Measurements from ENCODE around the gene MRPL27.

Gene MRPL27

GRCh38 chr17:50382931-50383330 lies 9.9 kb upstream of the MRPL27 start:
- DNase-seq = no peak

DNA sequence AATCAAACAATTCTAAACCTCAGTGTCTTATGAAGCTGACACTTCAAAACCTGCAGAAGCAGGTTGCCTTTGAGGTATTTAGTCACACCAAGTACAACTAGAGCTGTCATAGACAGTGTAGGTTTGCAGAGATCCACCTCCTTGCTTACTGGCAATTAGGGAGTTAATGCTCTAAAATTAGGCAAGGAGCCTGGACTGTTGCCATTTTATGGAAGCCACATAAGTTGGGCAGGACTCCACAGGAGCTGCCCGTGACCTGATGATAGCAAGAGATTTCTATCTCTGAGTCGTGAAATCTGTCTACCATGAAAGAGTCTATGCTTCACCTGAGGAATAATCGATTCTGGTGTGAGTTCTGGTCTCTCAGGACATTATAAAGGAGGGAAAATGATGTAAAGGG lies 8.9 kb upstream of the MRPL27 start:
- DNase-seq = no peak

- no peak for DNase-seq
These were observed 8.4 kb upstream of the MRPL27 start for GRCh38 chr17:50381260-50381815.

- no peak for DNase-seq
These were observed 7.6 kb upstream of the MRPL27 start for GRCh38 chr17:50380369-50381259.

GRCh38 chr17:50379351-50380132 lies 6.6 kb upstream of the MRPL27 start:
- DNase-seq = no peak

DNA sequence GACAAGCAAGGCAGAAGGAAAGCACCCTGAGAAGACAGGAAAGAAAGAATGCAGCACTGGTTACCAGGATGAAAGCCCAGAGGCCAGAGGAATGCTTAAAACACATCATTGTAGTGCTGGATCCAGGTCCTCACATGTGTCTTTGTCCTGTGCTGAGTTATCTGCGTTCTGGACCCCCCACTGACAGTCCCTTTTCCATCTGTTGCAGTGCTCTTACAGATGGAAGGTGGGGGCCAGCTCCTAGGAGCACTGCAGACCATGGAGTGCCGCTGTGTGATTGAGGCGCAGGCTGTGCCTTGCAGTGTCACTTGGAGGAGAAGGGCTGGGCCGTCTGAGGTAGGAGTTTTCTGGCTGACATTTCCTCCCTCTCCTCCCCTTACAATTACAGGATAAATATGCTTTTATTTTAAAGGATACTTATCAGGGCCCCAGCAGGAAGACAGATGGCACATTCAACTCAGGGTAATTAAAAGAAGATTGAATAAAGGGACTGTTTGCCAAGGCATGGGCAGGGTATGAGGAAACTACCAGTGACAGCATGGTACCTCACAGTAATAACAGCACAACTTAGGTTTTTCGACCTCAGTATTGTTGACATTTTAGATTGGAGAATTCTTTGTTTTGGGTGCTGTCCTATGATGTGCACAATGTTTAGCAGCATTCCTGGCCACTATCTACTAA lies 3.0 kb upstream of the MRPL27 start:
- DNase-seq = no peak

- no peak for DNase-seq
These were observed 721 bp upstream of the MRPL27 start for GRCh38 chr17:50373705-50374104.

- DNase-seq = no peak
These were observed 694 bp downstream of the MRPL27 start for GRCh38 chr17:50372222-50372757.

DNA sequence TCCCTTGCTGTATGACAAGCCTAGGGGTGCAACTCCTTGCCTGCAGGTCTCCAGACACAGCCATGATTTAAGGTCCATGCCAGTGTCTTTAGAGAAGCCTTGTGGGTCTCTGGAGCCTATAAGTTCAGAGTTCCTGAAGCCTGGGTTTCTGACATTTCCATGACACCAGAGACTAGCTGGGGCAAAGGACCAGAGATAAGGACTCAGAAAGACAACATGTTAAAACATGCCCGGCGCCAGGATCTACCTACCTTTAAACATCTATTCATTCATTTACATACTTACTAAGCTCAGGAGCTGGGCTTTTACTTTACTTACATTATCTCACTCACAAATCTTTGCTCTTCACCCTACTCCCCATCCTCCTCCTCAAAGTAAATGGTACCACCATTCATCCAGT lies 1.5 kb downstream of the MRPL27 start:
- peak; percentile 62 to 68 for DNase-seq

- DNase-seq = no peak
These were observed 2.9 kb downstream of the MRPL27 start for GRCh38 chr17:50370052-50370451.

DNA sequence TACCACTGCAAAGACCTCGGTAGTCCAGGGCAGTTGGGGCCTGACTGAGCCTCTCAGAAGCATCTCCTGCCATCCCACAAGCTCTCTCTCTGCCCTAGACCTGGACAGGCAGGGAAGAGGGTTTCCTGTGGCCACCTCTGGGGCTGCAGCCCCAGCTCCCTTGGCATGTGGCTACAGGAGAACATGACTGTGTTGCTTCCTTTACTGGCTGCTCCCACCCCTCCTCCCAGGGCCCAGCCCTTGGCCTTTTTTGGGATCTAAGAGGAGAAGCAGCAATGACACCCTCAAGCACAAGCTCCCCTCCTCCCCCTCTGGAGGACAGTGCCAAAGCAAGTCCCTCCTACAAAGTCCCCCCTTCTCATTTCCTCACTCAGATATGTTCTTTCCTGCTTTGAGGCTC lies 5.6 kb downstream of the MRPL27 start:
- no peak for DNase-seq

- no peak for DNase-seq
These were observed 7.2 kb downstream of the MRPL27 start for GRCh38 chr17:50365649-50366393.

DNA sequence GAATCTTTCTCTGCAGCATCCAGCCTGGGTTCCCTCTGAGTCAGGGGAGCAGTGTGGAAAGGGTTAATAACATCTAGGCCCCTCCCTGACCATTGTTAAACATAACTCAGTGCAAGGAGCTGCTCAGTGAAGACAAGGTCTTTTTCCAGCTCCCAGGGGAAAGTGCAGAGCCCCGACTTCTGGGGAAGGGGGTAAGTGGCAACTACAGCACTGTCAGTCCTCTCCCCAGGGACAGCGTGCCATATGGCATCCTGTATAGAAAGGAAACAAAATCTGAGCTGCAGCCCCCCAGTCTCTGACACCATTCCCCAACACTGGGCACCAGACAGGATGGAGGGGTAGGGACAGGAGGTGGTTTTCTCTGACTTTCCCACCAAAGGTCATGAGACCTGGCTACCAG lies 7.8 kb downstream of the MRPL27 start:
- no peak for DNase-seq

DNA sequence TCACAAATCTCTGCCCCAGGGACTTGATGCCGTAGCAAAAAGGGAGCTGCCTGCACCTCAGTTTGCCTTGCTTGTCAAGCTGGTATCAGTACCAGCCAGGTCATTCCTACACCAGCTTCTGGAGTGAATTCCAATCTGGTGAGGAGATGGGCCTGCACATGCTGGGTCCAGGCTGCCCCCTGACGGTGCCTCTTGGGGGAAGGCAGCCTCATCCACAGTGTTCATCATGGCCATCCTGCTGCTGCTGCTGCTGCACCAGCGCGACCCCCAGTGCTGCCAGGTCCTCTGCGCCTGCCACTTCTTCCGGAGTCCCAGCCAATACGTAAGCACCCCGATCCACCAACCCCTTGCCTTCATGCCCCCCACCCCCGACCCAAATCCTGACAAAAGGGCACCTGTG lies 8.3 kb downstream of the MRPL27 start:
- DNase-seq = no peak

- no peak for DNase-seq
These were observed 8.9 kb downstream of the MRPL27 start for GRCh38 chr17:50364061-50364458.

DNA sequence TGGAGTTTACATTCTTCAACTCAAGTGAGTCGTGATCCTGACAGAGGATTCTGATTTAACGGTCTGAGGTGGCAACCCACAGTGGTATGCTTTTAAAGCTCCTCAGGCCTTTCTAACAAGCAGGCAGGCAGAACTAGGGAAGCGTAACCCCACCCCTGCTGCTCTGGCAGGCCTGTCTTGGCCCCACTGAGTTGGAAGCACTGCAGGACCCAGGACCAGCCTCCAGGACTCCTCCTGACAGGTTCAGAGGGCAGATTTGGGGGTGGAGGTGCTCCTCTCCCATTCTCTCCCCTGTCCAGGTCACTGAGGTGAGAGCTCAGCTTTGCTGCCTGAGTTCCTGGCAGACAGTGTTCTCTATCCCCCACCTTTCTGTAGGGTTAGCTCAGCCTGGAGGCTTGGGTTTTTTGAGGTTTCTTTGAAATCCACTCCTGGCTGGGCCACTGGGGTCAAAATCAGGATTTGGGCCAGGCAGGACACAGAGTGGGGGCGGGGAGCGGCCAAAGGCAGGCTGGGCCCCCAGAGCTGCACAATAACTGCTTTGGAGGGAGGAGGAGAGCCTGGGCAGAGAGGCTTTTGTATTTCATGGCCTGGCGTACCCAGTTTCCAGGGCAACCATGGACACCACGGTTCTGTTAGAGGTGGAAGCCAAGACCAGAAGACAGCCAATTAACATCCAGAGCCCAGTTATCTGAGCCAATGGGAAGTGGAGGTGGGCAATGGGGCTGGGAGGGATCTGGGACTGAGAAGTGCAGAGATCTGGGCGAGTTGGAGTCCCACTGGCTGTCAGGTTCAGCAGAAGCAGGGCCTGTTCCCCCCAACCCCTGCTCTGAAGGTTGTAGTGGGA lies 9.5 kb downstream of the MRPL27 start:
- no peak for DNase-seq

GRCh38 chr17:50362661-50363060 lies 10.3 kb downstream of the MRPL27 start:
- no peak for DNase-seq

DNA sequence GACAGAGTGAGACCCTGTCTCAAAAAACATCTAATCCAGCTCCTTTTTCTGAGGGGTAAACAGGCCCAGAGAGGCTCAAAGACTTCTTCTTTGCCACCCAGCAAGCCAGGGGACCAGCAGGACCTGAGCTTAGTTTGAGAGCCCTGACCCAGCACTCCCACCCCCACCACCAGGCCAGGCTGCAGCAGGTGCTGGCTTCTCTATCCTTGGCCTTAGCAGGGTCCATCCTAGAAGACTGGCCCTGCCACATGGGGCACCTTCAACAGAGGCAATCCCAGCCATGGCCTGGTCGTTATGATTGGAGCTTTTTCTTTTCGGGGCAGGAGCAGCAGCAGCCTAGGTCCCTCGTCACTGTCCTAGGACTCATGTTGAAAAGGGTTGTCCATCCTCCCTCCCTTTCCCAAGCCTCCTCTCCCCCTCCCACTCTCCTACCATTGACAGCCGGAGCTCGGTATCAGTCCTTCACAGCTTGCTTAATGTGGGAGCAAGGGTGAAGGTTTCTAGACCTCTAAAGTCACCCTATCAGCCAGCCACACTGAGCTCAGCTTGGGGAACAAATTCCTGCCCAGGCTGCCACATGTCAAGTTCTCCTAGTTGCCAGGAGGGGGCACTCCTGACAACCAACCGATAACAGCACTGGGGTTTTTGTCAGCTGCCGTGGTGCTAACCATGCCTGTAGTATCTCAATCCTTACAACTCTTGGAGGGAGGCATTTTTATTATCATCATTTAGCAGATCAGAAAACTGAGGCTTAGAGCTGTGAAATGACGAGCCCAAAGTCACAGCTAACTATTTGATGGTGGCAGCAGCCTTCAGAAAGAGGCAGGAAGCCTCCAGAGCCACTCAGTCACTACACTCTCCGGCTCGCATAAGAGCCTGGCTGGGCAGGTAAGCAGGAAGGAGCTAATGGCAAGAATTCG lies 11.2 kb downstream of the MRPL27 start:
- DNase-seq = peak; percentile 33 to 78

DNA sequence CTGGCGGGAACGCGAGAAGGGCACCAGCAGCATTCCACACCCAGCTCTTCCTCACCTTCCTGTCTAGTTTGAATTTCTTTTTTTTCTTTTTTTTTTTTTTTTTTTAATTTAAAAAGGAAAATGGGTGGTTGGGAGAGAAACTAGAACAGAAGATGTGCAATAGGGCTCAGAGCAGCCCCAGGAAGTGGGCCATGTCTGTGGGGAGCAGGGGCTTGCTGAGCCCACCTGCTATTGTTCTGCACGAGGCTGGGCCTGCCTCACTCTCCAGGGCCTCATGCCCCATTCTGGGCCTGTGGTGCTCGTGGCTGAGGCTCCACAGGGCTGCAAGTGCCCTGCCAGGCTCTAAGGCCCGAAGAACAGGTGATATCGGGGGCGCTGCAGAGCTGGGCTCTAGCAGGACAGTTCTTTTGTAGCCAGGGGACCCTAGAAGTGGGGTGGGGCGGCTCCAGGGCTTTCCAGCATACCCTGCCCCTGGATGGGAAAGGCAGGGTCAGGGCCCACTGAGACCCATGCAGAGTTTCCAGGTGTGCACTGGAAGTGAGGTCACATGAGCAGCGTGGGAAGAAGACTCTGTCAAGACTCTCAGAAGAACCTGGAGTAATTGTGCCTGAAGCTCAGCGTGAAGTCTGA lies 12.4 kb downstream of the MRPL27 start:
- no peak for DNase-seq
